GM19467 (cell line): ENCODE measurements around the gene FLNA.
"Not testable (repeated sequence)": the region's sequence is repeated elsewhere in the genome, so short reads cannot be mapped to it uniquely, and the experiment has no call there.

ENCODE experiments used
- ATAC-seq: cut with Tn5 transposase; IDR thresholded peaks from one replicate; pipeline ENCODE4 v1.9.1; 2021; ENCODE audit warnings: mild to moderate bottlenecking, moderate library complexity; ENCODE audit not compliant: unreplicated experiment

The FLNA gene

GRCh38 chrX:154343620-154344019 lies 30.8 kb downstream of the FLNA start:
- ATAC-seq: not testable (repeated sequence)

GRCh38 chrX:154343063-154343462 lies 31.4 kb downstream of the FLNA start:
- ATAC-seq: not testable (repeated sequence)

- ATAC-seq: peak; percentile 66
Observed at GRCh38 chrX:154341399-154342298, 32.8 kb downstream of the FLNA start.

- no peak for ATAC-seq
Observed at GRCh38 chrX:154334496-154334895, 39.9 kb downstream of the FLNA start.

GRCh38 chrX:154333837-154334271 lies 40.6 kb downstream of the FLNA start:
- no peak for ATAC-seq

GRCh38 chrX:154333116-154333515 lies 41.3 kb downstream of the FLNA start:
- ATAC-seq: no peak

GRCh38 chrX:154332561-154332960 lies 41.9 kb downstream of the FLNA start:
- no peak for ATAC-seq

GRCh38 chrX:154329294-154329693 lies 45.1 kb downstream of the FLNA start:
- no peak for ATAC-seq

- ATAC-seq: no peak
Observed at GRCh38 chrX:154328646-154329045, 45.8 kb downstream of the FLNA start.

GRCh38 chrX:154327038-154327820 lies 47.2 kb downstream of the FLNA start:
- ATAC-seq: no peak

- no peak for ATAC-seq
Observed at GRCh38 chrX:154325541-154325940, 48.9 kb downstream of the FLNA start.

GRCh38 chrX:154323537-154323936 lies 50.9 kb downstream of the FLNA start:
- ATAC-seq: no peak

- no peak for ATAC-seq
Observed at GRCh38 chrX:154322890-154323289, 51.5 kb downstream of the FLNA start.

- ATAC-seq: no peak
Observed at GRCh38 chrX:154321594-154321993, 52.8 kb downstream of the FLNA start.

- ATAC-seq: no peak
Observed at GRCh38 chrX:154321152-154321551, 53.3 kb downstream of the FLNA start.

GRCh38 chrX:154320406-154320805 lies 54.0 kb downstream of the FLNA start:
- no peak for ATAC-seq

- no peak for ATAC-seq
Observed at GRCh38 chrX:154317391-154317995, 56.9 kb downstream of the FLNA start.

- no peak for ATAC-seq
Observed at GRCh38 chrX:154315416-154315815, 59.0 kb downstream of the FLNA start.

GRCh38 chrX:154313147-154313546 lies 61.3 kb downstream of the FLNA start:
- ATAC-seq: no peak

GRCh38 chrX:154312116-154312515 lies 62.3 kb downstream of the FLNA start:
- ATAC-seq: no peak
